ENCODE measurements around the gene NPY1R.

DNA sequence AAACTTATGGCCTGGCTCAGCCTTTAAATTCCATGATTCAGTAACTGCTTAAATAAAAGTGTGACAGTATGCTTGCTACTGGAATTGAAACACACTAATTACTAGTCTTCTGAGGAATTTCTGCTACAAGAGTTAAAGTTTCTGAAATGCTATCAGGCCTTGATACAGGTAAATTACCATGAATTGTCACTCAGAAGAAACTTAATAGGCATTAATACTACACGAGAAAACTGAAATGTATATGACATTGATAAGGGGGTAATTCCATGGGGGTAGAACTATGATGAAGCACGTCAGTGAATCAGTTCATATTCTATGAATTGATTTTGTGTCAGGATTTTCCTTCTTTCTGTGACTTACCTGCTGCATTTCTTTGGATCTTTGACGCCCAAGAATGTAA, 3.0 kb upstream of the NPY1R start:
- TF ChIP-seq CTCF (IDR thresholded peaks at IDR 0.05; ENCODE audit: poor library complexity, severe bottlenecking) (no peak), EP300 (conservative IDR thresholded peaks at IDR 0.05; ENCODE audit: poor library complexity, severe bottlenecking) (peak; percentile 82), SMC3 (conservative IDR thresholded peaks at IDR 0.05; ENCODE audit: poor library complexity) (no peak), RAD21 (conservative IDR thresholded peaks at IDR 0.05) (no peak), EZH2 (IDR thresholded peaks at IDR 0.05; ENCODE audit: borderline replicate concordance, insufficient read depth, low read length, poor library complexity, severe bottlenecking) (no peak), POLR2AphosphoS5 (IDR thresholded peaks at IDR 0.05) (peak; percentile 52), MXI1 (conservative IDR thresholded peaks at IDR 0.05; ENCODE audit: poor library complexity, severe bottlenecking) (no peak), REST (IDR thresholded peaks at IDR 0.05; ENCODE audit: borderline replicate concordance) (peak; percentile 13)
